IPS-15b (cell line): ENCODE measurements around the gene DNAH17.

Experiments used
- H3K27me3 ChIP-seq: one replicate; pipeline ENCODE4 v1.6.1; 2013; ENCODE audit warnings: low read length; ENCODE audit not compliant: control insufficient read depth, insufficient read depth
- H3K36me3 ChIP-seq: one replicate; pipeline ENCODE4 v1.6.1; 2013; ENCODE audit warnings: low read length; ENCODE audit not compliant: control insufficient read depth, insufficient read depth
- H3K4me1 ChIP-seq: one replicate; pipeline ENCODE4 v1.6.1; 2013; ENCODE audit warnings: mild to moderate bottlenecking, low read length; ENCODE audit not compliant: control insufficient read depth, insufficient read depth
- H3K4me3 ChIP-seq: one replicate; pipeline ENCODE4 v1.5.1; 2013; ENCODE audit warnings: low read depth, low read length
- H3K9ac ChIP-seq: one replicate; pipeline ENCODE4 v1.6.1; 2013; ENCODE audit warnings: low read depth, mild to moderate bottlenecking, low read length
- H3K9me3 ChIP-seq: one replicate; pipeline ENCODE4 v1.6.1; 2013; ENCODE audit warnings: mild to moderate bottlenecking, low read length; ENCODE audit not compliant: control insufficient read depth, insufficient read depth

Gene DNAH17

GRCh38 chr17:78442648-78443218 lies 134.5 kb downstream of the DNAH17 start:
- H3K4me1 ChIP-seq, result no peaks in the 10 kb centered on the region
- H3K9me3 ChIP-seq, result no peaks in the 10 kb centered on the region
- no peaks in the 10 kb centered on the region for H3K27me3 ChIP-seq
- no peak overlapping the region for H3K4me3 ChIP-seq
- no peaks in the 10 kb centered on the region for H3K36me3 ChIP-seq
- H3K9ac ChIP-seq, result no peak overlapping the region

DNA sequence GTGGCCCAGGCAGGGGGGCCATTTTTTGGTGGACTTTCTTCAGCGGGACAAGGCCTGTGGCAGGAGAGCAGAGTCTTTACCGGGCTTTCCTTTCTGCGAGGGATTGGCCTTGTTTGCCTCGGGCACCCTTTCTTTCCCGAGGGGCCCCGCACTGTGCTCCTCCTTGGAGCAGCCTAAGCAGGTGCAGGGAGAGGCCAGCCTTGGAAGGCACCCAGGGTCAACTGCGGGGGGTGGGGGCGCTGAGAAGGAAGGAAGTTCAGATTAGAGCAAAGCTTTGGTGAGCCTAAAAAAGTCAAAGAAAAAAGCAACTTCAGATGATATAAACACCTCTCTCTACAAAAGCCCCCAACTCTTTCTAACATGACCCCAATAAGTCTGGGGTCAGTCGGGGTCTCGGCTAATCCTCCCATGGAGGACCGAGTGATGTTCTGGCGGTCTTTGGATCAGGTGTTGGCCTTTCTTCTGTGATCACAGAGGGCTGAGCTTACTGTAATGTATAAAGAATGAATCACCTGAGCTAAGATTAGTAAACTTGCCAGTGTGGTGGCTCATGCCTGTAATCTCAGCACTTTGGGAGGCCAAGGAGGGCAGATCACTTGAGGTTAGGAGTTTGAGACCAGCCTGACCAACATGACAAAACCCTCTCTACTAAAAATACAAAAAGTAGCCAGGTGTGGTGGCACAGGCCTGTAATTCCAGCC lies 135.8 kb downstream of the DNAH17 start:
- H3K36me3 ChIP-seq, result no peaks in the 10 kb centered on the region
- H3K9ac ChIP-seq, result no peak overlapping the region
- no peaks in the 10 kb centered on the region for H3K9me3 ChIP-seq
- no peaks in the 10 kb centered on the region for H3K4me1 ChIP-seq
- no peak overlapping the region for H3K4me3 ChIP-seq
- no peaks in the 10 kb centered on the region for H3K27me3 ChIP-seq

GRCh38 chr17:78438694-78439325 lies 138.4 kb downstream of the DNAH17 start:
- Histone ChIP-seq H3K9me3 (no peaks in the 10 kb centered on the region), H3K36me3 (no peaks in the 10 kb centered on the region), H3K9ac (no peak overlapping the region), H3K4me3 (no peak overlapping the region), H3K27me3 (no peaks in the 10 kb centered on the region), H3K4me1 (peaks cover 5% of the 10 kb centered on the region)

DNA sequence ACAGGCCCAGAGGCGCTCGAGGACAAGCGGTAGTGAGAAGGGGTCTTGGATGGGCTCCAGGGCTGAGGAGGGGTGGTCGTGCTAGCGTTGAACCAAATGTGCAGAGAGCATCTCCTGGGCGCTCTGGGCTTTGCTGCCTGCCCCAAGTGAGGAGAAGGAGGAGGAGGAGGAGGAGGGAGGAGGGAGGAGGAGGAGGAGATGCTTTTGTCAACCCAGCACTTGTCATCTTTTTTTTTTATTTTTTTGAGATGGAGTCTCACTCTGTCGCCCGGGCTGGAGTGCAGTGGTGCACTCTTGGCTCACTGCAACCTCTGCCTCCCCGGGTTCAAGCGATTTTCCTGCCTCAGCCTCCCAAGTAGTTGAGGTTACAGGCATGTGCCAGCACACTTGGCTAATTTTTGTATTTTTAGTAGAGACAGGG lies 138.9 kb downstream of the DNAH17 start:
- Histone ChIP-seq H3K36me3 (no peaks in the 10 kb centered on the region), H3K9me3 (no peaks in the 10 kb centered on the region), H3K9ac (no peak overlapping the region), H3K27me3 (no peaks in the 10 kb centered on the region), H3K4me3 (no peak overlapping the region), H3K4me1 (peaks cover 5% of the 10 kb centered on the region)

DNA sequence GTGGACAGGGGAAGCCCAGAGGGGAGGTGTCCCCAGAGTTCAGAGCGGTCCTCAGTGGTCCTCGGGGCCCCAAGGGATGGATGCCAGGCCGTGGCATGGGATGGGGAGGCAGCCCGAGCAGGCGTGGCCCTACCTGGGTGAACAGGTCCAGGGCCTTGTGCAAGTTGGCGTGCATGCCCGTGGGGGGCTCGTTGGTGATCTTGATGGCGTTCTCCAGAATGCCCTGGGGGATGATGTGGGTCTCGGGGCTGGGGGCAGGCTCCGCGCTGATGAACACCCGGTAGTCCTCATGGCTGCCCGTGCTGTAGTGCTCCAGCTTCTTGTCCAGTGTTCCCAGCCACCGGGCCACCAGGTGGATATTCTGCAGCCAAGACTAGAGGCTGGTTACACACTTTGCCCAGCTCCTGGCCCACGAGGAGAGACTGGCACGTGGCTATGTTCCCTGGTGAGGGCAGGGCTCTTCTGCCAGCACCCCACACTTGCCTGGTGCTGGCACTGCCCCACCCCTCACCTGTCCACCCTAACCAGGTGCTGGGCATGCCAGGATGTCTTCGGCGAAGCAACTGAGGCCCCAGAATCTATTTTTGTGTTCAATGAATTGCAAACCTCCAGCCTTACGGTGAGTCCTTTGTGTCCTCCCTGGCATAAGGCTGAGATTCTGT lies 139.6 kb downstream of the DNAH17 start:
- Histone ChIP-seq H3K4me3 (no peak overlapping the region), H3K4me1 (peaks cover 5% of the 10 kb centered on the region), H3K27me3 (no peaks in the 10 kb centered on the region), H3K36me3 (no peaks in the 10 kb centered on the region), H3K9me3 (no peaks in the 10 kb centered on the region), H3K9ac (no peak overlapping the region)

DNA sequence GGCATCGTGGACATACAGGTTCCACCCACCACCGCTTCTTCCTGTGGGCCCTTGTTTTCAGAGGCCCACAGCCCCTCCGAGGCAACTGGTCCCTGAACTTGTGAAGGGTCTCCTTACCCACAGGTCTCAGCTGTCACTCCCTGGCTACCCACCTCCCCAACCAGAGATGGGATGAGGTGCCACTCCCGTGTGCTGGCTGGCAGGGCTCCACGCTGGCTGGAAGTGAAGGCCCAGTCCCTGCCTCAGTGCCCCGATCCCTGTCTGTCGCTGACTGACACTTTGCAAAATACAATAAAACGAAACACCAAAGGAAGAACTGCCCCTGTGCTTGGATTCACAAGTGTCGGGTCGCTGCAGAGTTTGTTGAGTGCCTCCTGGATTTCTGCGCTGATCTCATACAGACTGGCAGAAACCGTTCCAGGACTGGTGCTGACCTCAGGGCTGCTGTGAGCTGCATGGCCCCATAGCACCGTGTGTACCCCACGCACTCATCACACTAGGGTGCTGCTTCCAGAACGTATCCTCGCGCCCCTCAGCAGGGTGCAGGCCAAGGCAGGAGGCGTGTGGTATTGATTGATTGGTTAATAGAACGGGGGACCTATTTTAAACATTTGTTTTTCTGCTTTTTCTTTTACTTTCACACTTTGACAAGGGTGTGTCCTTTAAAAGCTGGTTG lies 141.7 kb downstream of the DNAH17 start:
- H3K4me1 ChIP-seq, result peaks cover 7% of the 10 kb centered on the region

GRCh38 chr17:78434455-78435329 lies 142.5 kb downstream of the DNAH17 start:
- H3K27me3 ChIP-seq, result no peaks in the 10 kb centered on the region
- no peak overlapping the region for H3K4me3 ChIP-seq
- H3K4me1 ChIP-seq, result peaks cover 7% of the 10 kb centered on the region
- H3K36me3 ChIP-seq, result peaks cover 2% of the 10 kb centered on the region
- H3K9me3 ChIP-seq, result no peaks in the 10 kb centered on the region
- H3K9ac ChIP-seq, result no peak overlapping the region

More for the DNA sequence above, 141.7 kb downstream of the DNAH17 start:
- Histone ChIP-seq H3K9me3 (no peaks in the 10 kb centered on the region), H3K9ac (no peak overlapping the region), H3K36me3 (no peaks in the 10 kb centered on the region), H3K4me3 (no peak overlapping the region), H3K27me3 (no peaks in the 10 kb centered on the region)

DNA sequence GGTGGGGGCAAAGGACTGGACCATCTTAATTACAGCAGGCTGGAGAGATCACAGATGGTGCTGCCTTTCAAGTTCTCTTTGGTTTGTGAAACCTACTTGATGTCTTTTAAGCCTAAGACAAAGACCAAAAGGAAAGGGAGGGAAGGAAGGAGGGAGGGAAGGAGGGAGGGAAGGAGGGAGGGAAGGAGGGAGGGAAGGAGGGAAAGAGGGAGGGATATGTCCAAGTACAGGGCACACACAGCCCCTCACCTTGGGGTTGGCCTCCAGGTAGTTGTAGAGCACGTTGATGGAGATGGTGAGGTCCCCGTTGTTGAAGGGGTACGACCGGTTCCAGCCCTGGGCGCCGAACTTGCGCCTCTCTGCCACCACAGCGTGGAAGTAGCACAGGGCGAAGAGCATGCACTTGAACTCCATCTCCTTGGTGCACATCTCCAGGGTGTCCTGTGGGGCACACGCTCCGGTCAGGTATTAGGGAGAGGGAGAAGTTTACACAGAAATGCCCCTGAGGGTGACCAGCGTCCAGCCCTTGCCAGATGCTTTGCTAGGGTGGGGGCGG lies 143.3 kb downstream of the DNAH17 start:
- Histone ChIP-seq H3K36me3 (peaks cover 5% of the 10 kb centered on the region), H3K4me1 (peaks cover 7% of the 10 kb centered on the region), H3K4me3 (no peak overlapping the region), H3K27me3 (no peaks in the 10 kb centered on the region), H3K9ac (no peak overlapping the region), H3K9me3 (no peaks in the 10 kb centered on the region)

DNA sequence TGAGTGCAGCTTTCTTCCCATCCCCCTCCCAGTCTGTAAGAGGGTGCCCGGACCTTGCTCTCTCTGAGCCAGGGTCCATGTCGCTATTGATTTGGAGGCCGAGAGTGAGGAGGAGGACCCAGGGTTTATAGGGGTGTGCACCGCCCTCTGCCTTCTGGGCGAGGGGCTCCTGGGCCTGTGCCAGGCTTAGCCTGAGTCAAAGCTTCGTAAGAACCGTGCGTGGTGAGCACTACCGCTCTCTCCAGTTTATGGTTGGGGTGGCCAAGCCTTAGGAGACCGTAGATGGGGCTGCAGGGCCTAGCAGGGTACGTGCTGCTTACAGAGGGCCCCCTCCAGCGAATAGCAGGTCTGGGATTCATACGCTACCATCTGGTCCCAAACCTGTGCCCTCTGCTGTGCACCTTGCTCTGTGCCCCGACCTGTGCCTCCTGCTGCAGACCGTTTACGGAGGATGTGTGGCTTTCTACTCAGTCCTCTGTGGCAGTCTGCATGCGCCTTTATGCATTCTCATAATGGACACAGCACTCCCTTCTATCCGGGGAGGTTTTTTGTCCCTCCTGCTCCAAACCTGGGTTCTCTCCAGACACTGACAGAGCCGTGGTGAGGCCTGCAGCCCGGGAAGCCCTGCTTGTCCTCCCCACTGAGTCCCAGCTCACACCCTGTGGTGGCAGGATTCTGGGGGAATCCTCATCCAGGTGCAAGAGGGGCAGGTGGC lies 144.0 kb downstream of the DNAH17 start:
- peaks cover 5% of the 10 kb centered on the region for H3K36me3 ChIP-seq
- no peak overlapping the region for H3K4me3 ChIP-seq
- H3K9me3 ChIP-seq, result no peaks in the 10 kb centered on the region
- H3K27me3 ChIP-seq, result no peaks in the 10 kb centered on the region
- peaks cover 7% of the 10 kb centered on the region for H3K4me1 ChIP-seq
- H3K9ac ChIP-seq, result no peak overlapping the region

- Histone ChIP-seq H3K27me3 (no peaks in the 10 kb centered on the region), H3K9me3 (no peaks in the 10 kb centered on the region), H3K4me3 (no peak overlapping the region), H3K4me1 (peaks cover 7% of the 10 kb centered on the region), H3K9ac (no peak overlapping the region), H3K36me3 (peaks cover 5% of the 10 kb centered on the region)
Observed at GRCh38 chr17:78432226-78433012, 144.8 kb downstream of the DNAH17 start.
